ENCODE measurements around the gene CAPRIN2. TPM values are rescaled to one million over a fixed set of nuclear protein-coding genes. Genes with fewer than 3 reads are reported as not detected.
A peak's percentile ranks its signal among the peaks of the same experiment; 100 is the strongest.

Gene CAPRIN2
- polyA plus RNA-seq, 2 of the 4 experiments (the other 2 are of a cell fraction): 24.2 to 26.2 TPM

- TF ChIP-seq MAZ (IDR thresholded peaks at IDR 0.05; ENCODE audit: borderline replicate concordance, low read depth, low read length) (no peak), TFCP2L1 (CRISPR knock-in tag; IDR thresholded peaks at IDR 0.05) (no peak), BHLHE40 (IDR thresholded peaks at IDR 0.05; ENCODE audit: low read depth, low read length) (no peak), CHD4 (IDR thresholded peaks at IDR 0.05; ENCODE audit: borderline replicate concordance) (no peak), RCOR1 (IDR thresholded peaks at IDR 0.05; ENCODE audit: low read depth, low read length) (no peak), SMC3 (IDR thresholded peaks at IDR 0.05) (no peak), JUN (IDR thresholded peaks at IDR 0.05) (peak in 1 of 2 experiments; percentile 47; a peak in 2 of 5 replicates), HMGXB4 (CRISPR knock-in tag; IDR thresholded peaks at IDR 0.05; ENCODE audit: borderline replicate concordance) (no peak), KDM5A (IDR thresholded peaks at IDR 0.05) (no peak), ZC3H11A (IDR thresholded peaks at IDR 0.05) (no peak), ESRRA (IDR thresholded peaks at IDR 0.05; ENCODE audit: borderline replicate concordance, low read length) (no peak), EP300 (IDR thresholded peaks at IDR 0.05) (no peak), RAD21 (conservative IDR thresholded peaks at IDR 0.05 in 1 of 2, IDR thresholded peaks at IDR 0.05 in 1 of 2) (no peak), RARB (CRISPR knock-in tag; IDR thresholded peaks at IDR 0.05) (no peak), CBX8 (IDR thresholded peaks at IDR 0.05) (no peak), MAX (IDR thresholded peaks at IDR 0.05) (peak; percentile 32; the same call in 1 of the 2 replicates), USF2 (IDR thresholded peaks at IDR 0.05) (no peak), NPAS2 (CRISPR knock-in tag; IDR thresholded peaks at IDR 0.05; ENCODE audit: borderline replicate concordance) (no peak), TP53 (CRISPR knock-in tag; IDR thresholded peaks at IDR 0.05) (no peak), SREBF2 (IDR thresholded peaks at IDR 0.05) (no peak), ZSCAN20 (CRISPR knock-in tag; IDR thresholded peaks at IDR 0.05) (no peak), FOXS1 (CRISPR knock-in tag; IDR thresholded peaks at IDR 0.05) (no peak), FOSL2 (IDR thresholded peaks at IDR 0.05) (no peak), FOSL2 (CRISPR knock-in tag; IDR thresholded peaks at IDR 0.05) (peak; percentile 22; the same call in 1 of the 2 replicates)
Measured at GRCh38 chr12:30792648-30793499, 38.1 kb upstream of the CAPRIN2 start (continued).

- H3K27ac ChIP-seq: peak overlapping the region; percentile 97 to 100
- H3K4me2 ChIP-seq: peak overlapping the region; percentile 88
- DNase-seq (ENCODE audit: low read depth in 1 of 2, low spot score in 1 of 2): no peak
- no peak overlapping the region for H3K4me3 ChIP-seq
- CTCF ChIA-PET: interaction anchor here (1.0 to 1.6 kb wide), 2 partner anchors 37 to 73 kb away, joined by 3 to 4 read pairs; partner anchors contain the start of gene CAPRIN2
- FAIRE-seq: no peak
- ATAC-seq: no peak
- peaks cover 42% of the 10 kb centered on the region for H3K4me1 ChIP-seq
- H3K9me3 ChIP-seq: no peaks in the 10 kb centered on the region
- TF ChIP-seq ZFP36 (IDR thresholded peaks at IDR 0.05; ENCODE audit: borderline replicate concordance, partially characterized antibody) (no peak), HMGXB4 (CRISPR knock-in tag; IDR thresholded peaks at IDR 0.05; ENCODE audit: borderline replicate concordance) (no peak), PBX3 (IDR thresholded peaks at IDR 0.05) (no peak)
- POLR2A ChIA-PET: interaction anchor here (2.4 kb wide), 1 partner anchor 37 kb away, joined by 13 read pairs; the partner anchor contains the start of gene CAPRIN2
- 98% methylated on average over 2 of the region's 2 CpGs for WGBS (ENCODE audit: missing lambda C conversion rate)
Measured at GRCh38 chr12:30792085-30792484, 37.3 kb upstream of the CAPRIN2 start.

All from A549 (cell line).